Activated CD8-positive, alpha-beta memory T cell treated with anti-CD3 and anti-CD28 coated beads for 36 hours (primary cell): ENCODE measurements around the gene ENAH. TPM values are rescaled to one million over a fixed set of nuclear protein-coding genes. Genes with fewer than 3 reads are reported as not detected.

Experiments
- CTCF ChIA-PET: fragments of 350-600 bp; sonication (Branson Sonifier 250); formaldehyde crosslinking; loops from one replicate; lab custom pipeline; 2021; ENCODE audit warnings: antibody characterized with exemption; lab: Charles Lee
- POLR2A ChIA-PET: fragments of 350-600 bp; sonication (Branson Sonifier 250); formaldehyde crosslinking; loops from one replicate; lab custom pipeline; 2021; ENCODE audit warnings: antibody characterized with exemption; lab: Charles Lee
- total RNA-seq, 2 experiments: library from RNA; stranded (reverse); gene quantifications; one replicate each; pipeline ENCODE4 v1.2.3, GENCODE V29; 2021

Gene ENAH
- total RNA-seq, 2 experiments from 2014 or later = 0.53 to 1.1 TPM

- ChIA-PET POLR2A (interaction anchor here (1.1 to 1.7 kb wide), 3 partner anchors 8 to 33 kb away, joined by 3 to 7 read pairs (median 6); partner anchors contain the start of gene LBR), CTCF (interaction anchor here (2.5 to 2.7 kb wide), 2 partner anchors 14 to 16 kb away, joined by 10 to 13 read pairs; no protein-coding TSS in a partner anchor)
Measured at GRCh38 chr1:225460737-225461532, 192.0 kb downstream of the ENAH start.

DNA sequence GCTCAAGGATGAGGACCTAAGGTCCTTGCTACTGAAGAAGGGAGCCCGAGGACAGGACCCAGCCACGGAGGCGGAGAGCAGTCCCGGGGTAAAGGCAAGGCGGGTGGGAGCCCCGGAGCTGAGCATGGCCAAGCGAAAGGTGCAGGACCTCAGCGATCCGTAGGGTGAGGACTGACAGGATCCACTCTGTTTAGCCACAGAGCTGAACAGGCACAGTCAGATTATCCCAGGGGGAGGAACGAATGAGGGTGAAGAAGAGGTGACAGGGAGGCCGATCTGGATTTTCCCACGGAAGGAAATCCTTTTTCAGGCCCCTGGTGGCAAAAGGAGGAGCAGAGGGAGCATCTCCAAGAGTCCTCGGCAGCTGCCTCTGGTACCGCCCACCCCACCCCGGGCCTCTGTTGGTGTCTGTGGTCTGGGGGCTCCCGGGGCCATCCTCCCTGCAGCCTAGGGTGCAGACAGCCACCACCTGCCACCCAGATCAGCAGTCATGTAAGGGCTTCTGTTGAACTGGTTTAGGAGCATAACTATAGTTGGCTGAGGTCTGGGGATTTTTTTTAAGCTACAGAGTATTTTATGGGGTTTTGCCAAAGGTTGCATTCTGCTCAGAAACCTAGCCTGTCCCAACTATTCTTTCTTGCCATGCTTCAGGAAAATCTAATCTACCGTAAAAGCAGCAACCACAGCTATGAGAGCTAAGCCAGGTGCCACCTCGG, 192.7 kb downstream of the ENAH start:
- CTCF ChIA-PET = interaction anchor here (2.5 to 2.7 kb wide), 2 partner anchors 14 to 15 kb away, joined by 10 to 13 read pairs; no protein-coding TSS in a partner anchor

GRCh38 chr1:225458222-225458631, 194.7 kb downstream of the ENAH start:
- CTCF ChIA-PET = interaction anchor here (0.9 kb wide), 1 partner anchor 14 kb away, joined by 4 read pairs; no protein-coding TSS in a partner anchor
- POLR2A ChIA-PET = no interaction called here

More for the DNA sequence above, 192.7 kb downstream of the ENAH start:
- POLR2A ChIA-PET = interaction anchor here (0.5 to 1.7 kb wide), 4 partner anchors 9 to 42 kb away, joined by 3 to 7 read pairs (median 4); partner anchors contain the start of gene LBR

GRCh38 chr1:225454733-225455132, 198.2 kb downstream of the ENAH start:
- ChIA-PET POLR2A (interaction anchor here (0.5 to 1.9 kb wide), 7 partner anchors 9 to 1223 kb away, joined by 3 to 29 read pairs (median 6); no protein-coding TSS in a partner anchor), CTCF (interaction anchor here (0.6 to 2.2 kb wide), 8 partner anchors 10 to 538 kb away, joined by 4 to 11 read pairs (median 4); partner anchors contain the start of gene LBR)

- ChIA-PET CTCF (interaction anchor here (1.0 to 2.2 kb wide), 5 partner anchors 9 to 135 kb away, joined by 4 to 11 read pairs (median 7); partner anchors contain the start of gene LBR), POLR2A (interaction anchor here (0.6 to 1.9 kb wide), 5 partner anchors 9 to 627 kb away, joined by 3 to 29 read pairs (median 6); no protein-coding TSS in a partner anchor)
Measured at GRCh38 chr1:225453797-225454648, 198.9 kb downstream of the ENAH start.

- ChIA-PET CTCF (no interaction called here), POLR2A (no interaction called here)
Measured at GRCh38 chr1:225451840-225452515, 200.9 kb downstream of the ENAH start.

DNA sequence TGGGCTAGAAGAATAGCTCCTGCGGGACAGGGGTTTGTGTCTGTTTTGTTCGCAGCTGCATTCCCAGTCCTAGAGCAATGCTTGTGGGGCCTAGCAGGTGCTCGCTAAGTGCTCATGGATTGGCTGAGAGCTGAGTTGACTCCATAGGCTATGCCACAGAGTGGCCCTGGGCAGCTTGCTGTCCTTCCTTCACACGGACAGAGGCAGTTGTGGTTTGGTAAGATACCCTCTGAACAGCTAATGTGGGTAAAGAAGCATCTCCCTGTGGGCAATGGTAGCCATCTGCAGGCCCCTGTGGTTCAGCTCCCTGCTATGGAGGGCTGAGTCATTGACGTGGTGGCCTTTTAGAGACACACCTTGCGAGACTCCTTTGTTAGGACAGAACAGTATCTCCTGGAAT, 201.6 kb downstream of the ENAH start:
- CTCF ChIA-PET = no interaction called here
- POLR2A ChIA-PET = no interaction called here

DNA sequence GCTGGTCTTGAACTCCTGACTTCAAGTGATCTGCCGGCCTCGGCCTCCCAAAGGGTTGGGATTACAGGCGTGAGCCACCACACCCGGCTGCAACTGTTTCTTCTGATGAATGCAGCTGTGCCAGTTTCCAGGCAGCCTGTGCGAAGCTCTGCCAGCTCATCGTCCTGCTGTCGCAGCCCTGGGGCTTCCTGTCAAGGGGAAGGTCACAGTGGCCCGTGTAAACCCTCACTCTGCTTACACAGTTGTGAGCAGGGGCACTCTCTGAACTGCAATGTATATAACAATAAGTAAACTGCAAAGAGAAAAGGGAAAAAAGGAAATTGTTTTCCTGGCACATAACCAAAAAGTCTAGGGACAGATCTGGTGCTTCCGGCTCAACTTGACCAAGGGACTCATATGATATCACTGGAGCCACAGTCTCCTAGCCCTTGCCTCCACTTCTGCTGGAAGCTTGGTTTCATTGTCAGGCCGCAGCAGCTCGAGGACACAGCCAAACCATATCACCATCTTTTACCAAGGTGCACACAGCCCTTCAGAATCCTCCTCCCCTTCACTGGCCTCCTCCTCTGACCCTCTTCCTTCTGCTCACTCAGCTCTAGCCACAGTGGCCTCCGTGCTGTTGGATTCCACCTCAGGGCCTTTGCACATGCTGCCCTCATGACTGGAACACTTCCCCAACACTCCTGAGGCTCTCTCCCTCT, 202.3 kb downstream of the ENAH start:
- POLR2A ChIA-PET = interaction anchor here (0.6 kb wide), 1 partner anchor 12 kb away, joined by 6 read pairs; no protein-coding TSS in a partner anchor
- CTCF ChIA-PET = no interaction called here

DNA sequence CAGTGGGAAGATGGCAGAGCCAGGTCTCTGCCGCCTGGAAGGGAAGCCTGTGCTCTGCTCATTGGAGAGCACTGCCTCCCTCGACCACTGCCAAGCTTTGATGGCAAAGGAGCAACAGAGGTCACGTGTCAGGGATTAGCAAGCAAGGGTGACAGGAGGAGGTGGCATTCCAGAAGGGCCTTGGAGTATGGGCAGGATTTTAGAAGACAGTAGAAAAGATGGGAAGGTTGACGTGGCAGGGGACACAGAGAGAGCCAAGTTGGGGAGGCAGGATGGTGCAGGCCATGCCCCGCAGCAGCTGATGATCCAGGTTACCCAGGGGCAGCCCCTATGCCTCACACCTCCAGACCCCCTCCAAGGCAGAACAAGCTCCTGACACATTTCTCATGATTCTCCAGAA, 203.1 kb downstream of the ENAH start:
- POLR2A ChIA-PET = no interaction called here
- CTCF ChIA-PET = no interaction called here

DNA sequence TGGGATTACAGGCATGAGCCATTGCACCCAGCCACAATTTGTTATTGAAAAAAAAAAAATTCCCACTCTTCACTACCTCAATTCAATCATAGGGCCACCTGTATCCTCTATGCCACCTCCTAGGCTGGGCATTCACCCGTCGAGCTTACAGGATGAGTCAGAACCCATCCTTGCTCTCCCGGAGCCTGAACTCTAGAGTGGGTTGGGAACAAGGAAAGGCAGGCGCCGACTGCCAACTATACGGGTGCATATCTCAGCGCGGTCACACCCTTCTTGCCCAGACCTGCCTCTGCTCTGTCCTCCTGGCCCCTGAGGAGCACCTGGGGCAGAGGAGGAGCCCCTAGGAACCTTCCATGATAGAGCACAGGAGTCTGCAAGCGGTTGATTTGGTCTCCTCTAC, 203.7 kb downstream of the ENAH start:
- CTCF ChIA-PET = no interaction called here

GRCh38 chr1:225448146-225448805, 204.6 kb downstream of the ENAH start:
- ChIA-PET CTCF (no interaction called here), POLR2A (no interaction called here)

More for the DNA sequence above, 203.7 kb downstream of the ENAH start:
- POLR2A ChIA-PET = no interaction called here

- ChIA-PET CTCF (no interaction called here), POLR2A (no interaction called here)
Measured at GRCh38 chr1:225447650-225448089, 205.3 kb downstream of the ENAH start.

DNA sequence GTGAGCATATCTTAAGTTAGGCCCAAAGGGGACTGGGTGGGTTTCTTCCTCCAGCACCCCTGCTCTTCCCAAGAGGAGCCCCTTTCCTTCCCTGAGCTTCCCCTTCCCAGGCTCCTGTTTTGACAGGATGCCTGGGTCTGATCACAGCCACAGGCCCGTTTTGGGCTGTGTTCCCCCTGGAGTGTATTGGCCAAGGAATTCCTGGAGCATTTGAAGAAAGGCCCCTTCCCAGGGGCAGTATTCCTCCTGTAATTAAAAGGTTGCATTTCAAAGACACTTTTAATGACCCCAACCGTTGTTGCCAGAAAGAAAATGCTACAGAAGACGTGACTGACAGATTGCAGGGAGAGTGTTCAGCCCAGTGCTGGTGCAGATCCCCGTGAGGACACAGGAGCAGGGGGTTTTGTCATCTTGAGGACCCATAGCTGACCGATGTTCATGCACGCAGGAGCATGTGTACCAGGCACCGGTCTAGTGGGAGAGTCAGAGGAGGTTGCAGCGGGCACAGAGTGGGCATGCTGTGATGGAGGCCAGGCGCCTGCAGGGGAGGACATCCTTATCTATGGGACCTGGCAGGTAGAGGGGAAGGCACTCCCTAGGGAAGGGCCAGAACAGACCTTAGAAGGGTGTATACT, 205.8 kb downstream of the ENAH start:
- CTCF ChIA-PET = no interaction called here

GRCh38 chr1:225446595-225446960, 206.3 kb downstream of the ENAH start:
- ChIA-PET POLR2A (interaction anchor here (2.2 kb wide), 1 partner anchor 8 kb away, joined by 29 read pairs; no protein-coding TSS in a partner anchor), CTCF (no interaction called here)

More for the DNA sequence above, 205.8 kb downstream of the ENAH start:
- POLR2A ChIA-PET = no interaction called here

DNA sequence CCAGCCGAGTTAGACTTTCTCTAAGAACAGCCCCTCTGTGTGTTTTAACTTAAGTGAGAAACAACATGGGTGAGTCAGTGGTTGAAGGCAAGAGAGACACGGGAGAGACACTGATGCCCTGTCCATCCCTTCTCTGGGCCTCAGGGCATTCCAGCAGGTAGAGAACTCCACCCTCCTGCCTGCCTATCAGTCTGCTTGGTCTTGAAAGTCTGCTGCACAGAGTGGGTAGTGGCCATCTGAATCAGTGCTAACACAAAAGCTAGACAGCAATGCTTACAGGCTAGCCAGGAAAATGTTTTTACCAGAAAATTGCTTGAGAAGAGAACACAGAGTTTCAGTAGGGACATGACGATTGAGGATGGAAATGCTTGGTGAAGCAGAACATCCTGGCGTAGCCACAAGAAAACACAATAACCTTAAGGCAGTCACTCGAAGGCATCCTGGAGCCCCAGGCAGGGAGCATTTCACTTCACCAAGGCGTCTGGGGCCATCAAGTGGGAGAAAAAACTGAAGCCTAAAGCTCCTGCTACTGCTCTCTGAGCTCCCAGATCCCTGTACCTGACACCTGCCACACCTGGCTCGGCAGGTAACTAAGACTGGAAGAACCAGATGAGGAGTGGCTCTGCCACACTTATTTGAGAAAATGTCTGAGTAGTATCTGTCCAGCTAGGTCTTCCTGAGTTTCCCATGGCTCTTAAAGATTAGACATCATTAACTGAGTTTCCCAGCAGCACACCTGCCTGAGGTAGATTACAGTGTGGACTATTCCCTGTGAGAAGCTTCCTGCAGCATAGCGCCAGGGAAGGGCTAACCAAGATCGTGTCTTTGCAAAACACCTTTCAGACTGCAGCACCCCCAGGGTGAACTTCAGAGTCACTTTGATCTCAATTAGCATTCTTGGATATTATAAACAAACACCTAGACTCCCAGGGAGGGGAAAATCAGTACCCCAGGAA, 207.0 kb downstream of the ENAH start:
- ChIA-PET CTCF (interaction anchor here (2.2 to 2.8 kb wide), 3 partner anchors 9 to 19 kb away, joined by 11 to 17 read pairs (median 13); partner anchors contain the start of gene LBR), POLR2A (interaction anchor here (1.7 to 2.2 kb wide), 4 partner anchors 9 to 22 kb away, joined by 16 to 29 read pairs (median 18); partner anchors contain the start of gene LBR)
